NCI-H146 treated with DMSO at 0.1 percent for 48 hours (cell line): ENCODE data around the gene RNF114.

Experiments
- DNase-seq: peaks from one replicate; lab custom pipeline; 2025; ENCODE audit not compliant: unreplicated experiment; lab: John Stamatoyannopoulos, UW

The RNF114 gene

DNA sequence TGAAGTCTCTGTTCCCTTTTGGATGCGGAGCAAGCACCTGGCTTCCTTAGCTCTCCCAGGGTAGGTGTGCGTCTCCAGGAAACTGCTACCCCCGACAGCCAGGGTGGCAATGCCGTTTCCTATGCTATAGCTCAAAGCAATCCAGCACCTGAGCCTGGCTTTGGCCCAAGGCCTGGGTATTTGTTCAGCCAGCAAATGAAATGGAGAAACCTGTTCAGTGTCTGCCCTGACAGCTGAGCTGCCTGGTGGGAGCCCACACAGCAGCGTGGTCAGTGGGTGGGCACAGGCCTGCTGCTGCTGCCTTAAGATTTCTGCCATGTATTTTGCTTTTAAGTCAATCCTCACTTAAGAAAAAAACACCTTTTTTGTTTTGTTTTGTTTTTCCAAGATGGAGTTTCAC is 34.6 kb upstream of the RNF114 start:
- no peak for DNase-seq

DNA sequence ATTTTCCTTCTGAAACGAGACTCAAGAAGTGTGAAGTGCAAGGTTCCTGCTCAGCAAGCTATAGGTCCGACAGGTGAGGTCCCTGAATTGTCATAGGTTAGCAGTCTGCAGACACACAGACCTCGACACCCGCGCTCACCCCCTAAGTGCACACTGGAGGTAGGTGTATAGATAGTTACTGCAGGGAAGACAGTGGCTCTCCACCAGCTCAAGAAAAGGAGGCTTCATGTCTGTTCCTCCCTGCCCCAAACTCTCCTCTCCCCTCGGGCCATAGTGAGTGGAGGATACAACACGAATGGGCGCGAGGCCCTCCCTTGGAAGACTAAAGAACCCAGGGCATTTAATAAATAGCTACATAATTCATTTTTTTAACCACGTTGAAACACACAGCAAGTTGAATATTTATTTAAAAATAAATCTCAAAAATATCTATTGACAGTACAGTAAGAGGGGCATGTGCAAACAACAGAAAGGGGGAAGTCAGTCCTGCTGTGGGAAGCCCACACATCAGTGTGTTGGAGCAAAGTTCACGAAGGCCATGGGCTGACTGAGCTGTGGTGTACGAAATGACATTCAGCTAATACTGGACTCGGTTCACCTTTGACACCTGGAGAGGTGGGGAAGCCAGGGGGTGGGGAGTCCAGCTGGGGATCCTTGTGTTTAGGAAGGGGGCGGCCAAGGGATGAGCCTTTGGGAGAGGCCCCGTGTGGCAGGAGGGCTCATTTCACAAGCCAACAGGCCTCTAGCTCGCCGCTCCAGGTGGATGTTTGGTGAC is 31.6 kb upstream of the RNF114 start:
- no peak for DNase-seq

DNA sequence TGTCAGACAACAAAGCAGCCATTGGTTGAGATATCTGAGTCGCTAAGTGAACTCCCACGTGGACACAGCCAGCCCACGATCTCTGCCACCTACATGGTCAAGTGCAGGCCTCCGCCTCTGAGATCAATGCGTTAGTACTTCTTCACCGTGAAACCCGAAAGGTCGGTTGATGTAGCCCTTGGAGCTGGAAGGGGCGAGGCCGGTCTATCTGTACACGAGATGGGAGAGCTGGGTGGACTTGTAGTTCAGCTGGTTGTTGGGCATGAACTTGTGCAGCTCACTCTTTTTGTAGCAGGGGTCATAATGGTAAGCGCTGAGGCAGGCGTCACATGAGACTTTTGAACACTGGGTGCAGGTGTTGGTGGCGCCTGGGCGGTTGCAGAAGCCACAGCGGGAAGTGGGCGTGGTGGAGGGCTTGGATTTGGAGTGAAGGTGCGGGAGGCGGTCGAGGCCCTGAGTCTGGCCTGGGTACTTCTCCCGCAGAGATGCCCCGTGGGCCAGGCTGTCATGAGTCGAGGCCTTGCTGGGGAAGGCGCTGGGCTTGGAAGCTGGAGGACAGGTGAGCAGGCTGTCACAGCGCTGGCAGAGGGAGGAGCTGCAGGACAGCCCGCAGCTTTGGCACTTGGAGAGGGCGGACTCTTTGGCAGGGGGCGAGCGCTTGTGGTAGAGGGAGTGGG is 30.6 kb upstream of the RNF114 start:
- DNase-seq = no peak

DNA sequence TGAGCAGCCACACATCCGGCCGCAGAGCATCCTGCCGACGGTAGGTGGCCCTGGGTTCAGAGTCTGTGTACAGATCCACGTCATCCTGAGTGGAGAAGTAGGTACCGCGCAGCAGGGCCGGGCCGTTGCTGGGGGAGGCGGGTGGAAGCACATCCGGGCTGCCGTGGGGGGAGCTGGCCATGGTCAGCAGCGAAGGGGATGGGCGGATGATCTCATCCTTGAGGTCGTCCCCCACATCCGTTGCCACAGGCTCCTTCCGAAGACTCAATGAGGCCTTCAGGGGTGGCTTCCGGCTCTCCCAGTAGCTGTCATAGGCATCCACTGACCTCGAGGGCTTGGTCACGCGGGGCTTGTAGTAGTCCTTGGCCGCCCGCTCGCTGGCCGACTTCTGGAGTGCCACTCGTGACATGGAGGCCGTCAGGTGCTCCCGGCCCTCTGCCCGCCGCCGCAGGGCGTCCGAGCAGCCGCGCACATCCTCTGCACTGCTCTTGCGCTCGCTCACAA is 30.0 kb upstream of the RNF114 start:
- DNase-seq = no peak

DNA sequence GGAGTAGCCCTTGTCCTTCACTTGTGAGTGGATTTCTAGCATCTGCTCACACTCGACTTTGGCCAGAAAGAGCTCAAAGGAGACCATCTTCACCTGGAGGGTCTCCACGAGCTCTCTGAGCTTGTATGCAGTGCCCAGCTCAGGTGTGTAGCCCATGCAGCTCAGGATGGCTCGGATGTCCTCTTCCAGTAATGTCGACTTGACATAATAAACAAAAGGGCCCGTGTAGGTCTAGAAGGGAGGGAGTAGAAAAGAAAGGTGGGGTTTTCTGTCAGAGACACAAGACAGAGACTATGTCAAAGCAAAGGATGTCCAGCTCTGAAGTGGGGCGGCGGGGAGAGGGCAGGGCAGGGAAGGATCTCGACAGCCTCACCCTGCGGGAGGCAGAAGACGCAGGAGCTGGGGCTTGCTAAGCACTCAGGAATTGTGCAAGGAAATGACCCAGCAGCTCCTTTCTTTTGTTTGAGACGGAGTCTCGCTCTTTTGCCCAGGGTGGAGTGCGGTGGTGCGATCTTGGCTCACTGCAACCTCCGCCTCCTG is 29.5 kb upstream of the RNF114 start:
- DNase-seq = no peak

DNA sequence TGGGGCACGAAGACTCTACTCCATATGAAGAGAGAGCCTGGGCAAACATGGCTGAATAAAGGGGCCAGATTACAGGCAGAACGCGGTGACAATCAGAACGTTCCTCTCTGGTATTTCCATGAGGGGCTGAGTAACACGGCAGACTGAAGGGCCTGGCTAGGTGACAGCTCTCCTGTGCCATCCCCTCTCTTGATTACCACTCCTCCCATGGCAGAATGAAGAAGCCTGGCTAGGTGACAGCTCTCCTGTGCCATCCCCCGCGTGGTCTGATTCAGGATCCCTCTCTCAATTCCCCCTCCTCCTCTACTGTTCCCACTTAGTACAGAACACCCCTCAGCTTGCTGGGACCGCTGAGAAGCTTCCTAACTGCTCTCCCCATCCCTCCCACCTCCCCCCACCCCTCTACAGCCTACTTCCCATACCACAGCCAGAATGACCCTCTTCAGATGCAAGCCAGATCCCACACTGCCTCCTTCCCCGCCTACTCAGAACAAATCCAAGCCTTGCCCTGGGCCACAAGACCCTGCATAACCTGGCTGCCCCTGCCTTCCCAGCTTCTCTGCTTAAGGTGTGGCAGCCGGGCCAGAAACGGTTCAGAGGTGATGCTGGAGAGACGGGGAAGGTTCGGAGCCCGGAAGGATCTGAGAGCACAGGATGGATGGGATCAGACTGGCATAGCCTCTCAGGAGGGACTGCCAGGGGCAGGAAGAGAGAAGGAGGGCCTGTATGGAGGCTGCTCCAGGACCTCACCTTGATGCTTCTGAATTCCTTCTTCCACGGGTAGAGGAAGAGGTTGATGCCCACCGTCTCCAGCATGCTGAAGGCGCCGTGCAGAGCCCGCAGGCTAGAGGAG is 28.6 kb upstream of the RNF114 start:
- no peak for DNase-seq

DNA sequence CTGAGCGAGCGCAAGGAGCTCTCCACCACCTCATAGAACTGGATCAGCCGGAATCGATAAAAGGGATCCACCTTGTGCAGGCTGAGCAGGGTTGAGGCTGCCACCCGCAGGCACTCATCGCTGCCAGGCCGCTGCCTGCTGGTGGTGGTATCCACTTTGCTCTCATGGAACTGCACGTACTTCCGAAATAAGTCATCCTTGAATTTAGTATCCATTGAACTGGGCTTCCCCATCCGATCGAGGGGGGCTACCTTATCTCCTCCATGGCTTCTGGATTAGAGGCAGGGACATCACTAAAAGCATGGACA is 28.0 kb upstream of the RNF114 start:
- no peak for DNase-seq

DNA sequence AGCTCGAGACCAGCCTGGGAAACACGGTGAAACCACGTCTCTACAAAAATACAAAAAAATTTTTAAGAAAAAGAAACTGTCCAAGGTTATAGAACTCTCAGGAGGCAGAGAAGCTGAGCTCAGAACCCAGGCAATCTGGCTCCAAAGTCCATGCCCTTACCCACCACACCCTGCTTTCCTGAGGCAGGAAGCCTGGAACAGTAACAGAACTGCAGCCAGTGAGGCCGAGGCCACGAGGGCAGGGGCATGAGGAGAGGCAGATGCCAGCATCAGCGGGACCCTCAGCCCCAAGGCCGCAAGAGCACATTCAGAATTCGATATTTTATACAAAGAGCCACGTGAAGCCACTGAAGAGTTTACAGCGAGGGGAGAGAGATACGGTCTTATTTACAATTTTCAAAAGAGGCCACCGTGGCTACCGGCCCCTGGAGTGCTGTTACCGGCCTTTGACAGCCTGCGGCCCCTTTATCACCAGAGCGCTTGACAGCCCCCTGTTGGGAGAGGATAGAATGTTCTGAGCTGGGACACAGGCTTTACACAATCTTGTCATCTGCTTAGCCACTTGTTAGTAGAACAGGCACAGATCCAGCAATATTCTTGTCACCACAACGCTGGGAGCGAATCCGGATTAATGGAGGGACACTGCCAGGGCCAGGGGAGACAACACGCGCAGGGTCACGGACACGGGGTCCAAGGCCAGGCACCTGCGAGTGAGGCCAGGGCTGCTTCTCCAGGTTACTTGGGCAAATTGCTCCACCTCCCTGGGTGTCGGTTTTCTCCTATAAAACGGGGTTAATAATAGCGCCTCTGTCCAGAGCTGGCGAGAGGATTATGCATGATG is 26.5 kb upstream of the RNF114 start:
- DNase-seq = no peak

DNA sequence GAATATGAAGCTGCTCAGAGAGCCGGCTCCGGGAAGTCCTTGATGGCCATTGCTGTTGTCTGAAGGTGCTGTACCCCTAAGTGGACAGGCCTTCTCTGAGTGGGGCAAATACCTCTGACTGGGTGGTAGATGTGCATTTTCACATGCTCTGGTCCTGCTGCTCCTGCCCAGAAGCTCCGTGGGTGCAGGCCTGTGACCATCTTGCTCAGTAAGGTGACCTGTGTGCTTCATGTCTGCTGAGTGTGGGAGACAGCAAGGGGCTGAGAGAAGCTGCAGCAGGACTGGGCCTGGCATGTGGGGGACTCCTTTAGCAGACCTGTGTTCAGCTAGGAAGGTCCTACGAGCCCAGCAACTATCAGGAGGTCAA is 25.9 kb upstream of the RNF114 start:
- no peak for DNase-seq

DNA sequence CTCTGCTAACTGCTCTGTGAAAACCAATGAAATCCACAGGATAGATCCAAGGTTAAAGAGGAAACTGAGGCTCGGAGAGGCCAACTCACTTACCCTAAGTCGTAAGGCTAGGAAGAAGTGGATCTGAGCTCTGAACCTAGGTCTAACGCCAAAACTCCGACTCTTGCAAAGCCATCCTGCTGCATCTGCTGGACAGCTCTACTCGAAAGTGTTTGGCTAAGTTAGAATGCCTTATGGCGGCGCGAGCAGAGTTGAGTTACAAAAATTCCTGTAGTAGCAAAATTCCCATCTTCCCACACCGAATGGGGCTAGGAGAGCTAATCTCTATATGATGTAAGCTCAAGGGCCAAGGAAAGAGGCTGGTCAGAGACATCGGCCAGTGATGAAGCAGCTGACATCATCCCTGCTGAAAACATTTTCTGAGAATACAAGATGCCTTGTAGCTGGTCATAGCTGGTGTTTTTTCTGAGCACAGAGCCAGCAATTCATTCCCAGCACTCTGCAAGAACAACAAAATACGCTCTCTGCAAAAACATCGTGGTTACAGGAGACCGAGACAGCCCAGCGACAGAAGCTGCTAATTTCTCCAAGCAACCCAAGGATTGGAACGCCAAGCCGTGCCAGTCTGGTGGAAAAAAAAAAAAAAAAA is 22.7 kb upstream of the RNF114 start:
- no peak for DNase-seq

DNA sequence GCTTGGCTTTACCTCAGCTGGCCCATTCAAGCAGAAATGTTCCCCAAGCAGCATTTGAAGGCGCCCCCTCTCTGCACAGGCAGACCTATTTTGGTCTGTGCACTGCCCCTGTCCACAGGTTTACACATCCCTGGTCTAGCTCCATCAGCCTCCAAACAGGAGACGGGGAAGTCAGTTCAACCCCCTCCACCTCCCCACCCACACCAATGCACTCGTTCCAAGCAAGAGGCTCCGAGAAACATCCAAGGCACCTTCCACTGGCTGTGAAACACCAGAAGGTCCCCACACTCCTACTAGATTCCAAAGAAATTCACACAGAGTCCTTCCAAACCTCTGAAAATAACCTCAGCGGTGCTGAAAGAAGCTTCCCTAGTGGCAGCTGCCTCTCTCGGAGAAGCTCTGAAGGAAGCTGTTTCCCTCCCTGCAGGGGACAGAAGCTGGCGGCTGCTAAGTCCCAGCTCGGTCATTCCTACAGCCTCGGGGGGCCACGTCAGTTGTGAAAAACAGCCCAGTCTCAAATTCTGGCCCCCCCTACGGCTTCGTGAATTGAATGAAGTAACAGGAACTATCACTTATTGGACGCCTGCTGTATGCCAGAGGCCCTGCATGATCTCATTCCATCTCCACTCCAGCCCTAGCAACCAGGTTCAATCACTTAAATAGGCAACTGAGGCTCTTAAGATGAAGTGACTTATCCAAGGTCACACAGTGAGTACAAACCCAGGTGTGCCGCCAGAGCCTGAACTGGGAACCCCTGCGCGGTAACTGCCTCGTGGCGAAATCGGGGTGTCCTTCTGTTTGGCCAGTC is 21.7 kb upstream of the RNF114 start:
- no peak for DNase-seq

DNA sequence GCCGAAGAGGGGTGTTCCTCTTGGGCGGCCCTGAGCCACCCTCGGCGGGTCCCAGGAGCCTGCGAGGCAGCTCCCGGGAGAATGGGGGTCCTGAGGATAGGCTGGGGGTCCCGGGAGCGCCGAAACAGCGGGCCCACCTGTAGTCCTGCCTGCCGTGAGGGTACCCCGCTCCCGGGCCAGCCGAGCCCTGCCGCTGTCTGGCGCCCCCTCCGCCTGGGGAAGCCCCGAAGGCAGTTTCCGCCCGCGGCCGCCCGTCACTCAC is 21.1 kb upstream of the RNF114 start:
- DNase-seq = no peak

DNA sequence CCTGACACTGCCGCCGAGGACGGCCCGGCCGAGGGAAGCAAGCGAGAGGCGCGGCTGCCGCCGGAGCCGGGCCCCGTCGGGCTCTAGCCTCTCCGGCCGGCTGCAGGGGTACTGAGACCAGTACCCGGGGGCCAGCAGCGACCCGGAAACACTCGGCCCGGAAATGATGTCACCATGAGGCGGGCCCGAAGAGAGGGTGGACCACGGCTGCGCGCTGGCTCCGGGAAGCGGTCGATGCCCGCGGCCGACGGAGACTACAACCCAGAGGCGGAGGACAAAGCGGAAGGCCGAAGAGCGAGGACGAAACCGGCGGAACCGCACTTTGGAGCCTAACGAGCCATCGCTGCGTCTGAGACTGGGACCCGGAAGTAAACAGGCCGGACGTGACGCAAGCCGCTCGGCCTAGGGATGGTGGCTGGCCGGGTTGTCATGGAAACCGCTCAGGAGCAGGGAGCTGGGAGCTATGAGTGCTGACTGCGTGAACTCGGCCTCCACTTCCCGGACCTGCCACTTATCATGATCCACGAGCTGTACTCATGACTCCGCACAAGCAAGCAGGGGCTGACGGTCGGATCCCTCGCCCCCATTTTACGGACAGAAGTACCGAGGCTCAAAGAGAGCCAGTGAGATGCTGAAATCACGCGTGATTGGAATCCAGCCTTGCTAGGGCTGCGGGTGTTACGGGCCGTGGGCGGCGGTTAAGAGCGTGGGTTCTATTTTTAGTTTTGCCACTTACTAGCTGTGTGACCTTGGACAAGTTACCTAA is 20.6 kb upstream of the RNF114 start, which contains the start of gene SPATA2:
Gene SPATA2, minus strand, starts transcription at position 150 of the 766 bp plus-strand sequence. CDS start 7,039 bp downstream, outside the sequence.
- peak; percentile 92 for DNase-seq

DNA sequence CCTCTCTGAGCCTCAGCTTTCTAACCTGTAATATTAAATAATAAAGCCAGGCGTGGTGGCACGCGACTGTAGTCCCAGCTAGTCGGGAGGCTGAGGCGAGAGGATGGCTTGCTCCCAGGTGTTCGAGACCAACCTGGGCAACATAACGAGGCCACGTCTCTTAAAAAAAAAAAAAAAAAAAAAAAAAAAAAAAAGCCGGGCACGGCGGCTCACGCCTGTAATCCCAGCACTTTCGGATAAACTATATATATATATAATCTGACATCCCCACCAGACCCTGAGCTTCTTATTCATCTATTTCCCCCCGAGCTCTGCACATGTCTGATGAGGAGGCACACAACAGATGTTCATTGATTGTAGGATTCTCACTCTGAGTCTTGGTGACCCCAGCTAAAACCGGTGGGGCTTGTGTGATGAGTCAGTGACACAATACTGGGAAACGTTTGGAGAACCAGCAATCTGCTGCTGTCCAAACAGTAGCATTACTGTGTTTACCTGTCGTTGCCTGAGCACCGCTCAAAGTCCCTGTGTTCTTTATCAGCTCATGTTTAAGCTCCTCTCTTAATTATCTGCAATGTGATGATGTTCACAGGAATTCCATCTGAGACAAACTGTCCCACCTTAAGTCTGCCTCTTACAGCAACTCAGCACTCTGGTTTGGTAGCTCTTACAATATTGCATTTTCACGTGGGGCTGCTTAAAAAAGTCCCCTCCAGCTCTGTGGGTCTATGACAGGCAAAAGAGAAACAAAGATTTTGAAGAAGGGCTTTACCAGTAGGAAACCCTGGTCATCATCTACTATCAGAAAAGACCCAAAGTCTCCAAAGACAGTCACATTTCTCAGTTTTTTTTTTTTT is 19.8 kb upstream of the RNF114 start:
- DNase-seq = peak; percentile 73

DNA sequence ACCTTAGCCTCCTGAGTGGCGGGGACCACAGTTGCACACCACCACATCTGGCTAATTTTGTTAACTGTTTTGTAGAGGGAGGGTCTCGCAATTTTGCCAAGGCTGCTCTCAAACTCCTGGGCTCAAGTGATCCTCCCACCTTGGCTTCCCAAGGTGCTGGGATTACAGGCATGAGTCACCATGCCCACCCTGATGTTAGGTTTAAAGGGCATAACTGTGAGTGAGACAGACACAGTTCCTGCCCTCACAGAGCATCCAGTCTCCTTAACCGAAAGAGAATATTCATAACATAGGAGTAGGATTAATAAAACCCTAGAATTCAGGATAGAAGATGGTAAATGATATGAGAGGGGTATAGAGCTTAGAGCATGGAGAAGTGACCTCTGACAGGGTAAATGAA is 17.8 kb upstream of the RNF114 start:
- DNase-seq = no peak

DNA sequence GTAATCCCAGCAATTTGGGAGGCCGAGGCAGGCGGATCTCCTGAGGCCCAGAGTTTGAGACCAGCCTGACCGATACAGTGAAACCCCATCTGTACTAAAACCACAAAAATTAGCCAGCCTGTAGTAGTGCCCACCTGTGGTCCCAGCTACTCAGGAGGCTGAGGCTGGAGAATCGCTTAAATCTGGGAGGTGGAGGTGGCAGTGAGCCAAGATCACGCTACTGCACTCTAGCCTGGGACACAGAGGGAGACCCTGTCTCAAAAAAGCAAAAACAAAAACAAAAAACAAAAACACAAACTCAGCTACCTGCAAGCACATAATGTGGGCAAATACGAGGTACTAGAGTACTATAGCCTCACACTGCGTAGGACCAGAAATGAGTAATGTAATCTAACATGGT is 17.2 kb upstream of the RNF114 start:
- no peak for DNase-seq

DNA sequence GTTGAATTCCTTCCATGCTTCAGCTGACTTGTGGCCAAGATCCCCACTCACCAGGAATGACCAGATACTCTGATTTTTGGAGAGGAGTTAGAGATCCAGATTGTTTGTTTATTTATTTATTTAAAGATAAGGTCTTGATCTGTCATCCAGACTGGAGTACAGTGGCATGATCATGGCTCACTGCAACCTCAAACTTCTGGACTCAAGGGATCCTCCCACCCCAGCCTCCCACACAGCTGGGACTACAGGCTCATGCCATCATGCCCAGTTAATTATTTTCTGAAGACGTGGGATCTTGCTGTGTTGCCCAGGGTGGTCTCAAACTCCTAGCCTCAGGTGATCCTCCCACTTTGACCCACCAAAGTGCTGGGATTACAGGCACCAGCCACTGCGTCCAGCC is 16.7 kb upstream of the RNF114 start:
- DNase-seq = no peak

DNA sequence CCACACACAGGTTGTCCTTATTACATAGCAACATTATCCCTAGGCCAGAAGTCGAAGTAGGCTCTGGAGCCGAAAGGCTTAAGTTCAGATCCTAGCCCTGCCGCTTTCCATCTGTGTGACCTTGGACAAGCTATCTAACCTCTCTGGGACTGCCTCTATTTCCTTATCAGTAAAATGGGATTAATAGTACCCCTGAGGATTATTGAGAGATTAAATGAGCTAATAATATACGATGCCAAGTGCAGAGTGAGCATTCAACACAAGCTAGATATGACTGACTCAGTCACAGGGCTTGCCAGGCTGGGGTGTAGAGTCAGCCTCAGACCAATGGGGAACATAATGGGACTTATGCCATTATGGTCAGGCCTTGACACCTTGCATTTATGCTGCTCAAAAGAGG is 11.9 kb upstream of the RNF114 start:
- no peak for DNase-seq
